HG02981 (cell line): ENCODE data around the gene PLBD2.

ENCODE experiments used
- ATAC-seq: cut with Tn5 transposase; IDR thresholded peaks from one replicate; pipeline ENCODE4 v1.9.1; 2021; ENCODE audit warnings: mild to moderate bottlenecking, moderate library complexity; ENCODE audit not compliant: unreplicated experiment

Gene PLBD2, protein sequence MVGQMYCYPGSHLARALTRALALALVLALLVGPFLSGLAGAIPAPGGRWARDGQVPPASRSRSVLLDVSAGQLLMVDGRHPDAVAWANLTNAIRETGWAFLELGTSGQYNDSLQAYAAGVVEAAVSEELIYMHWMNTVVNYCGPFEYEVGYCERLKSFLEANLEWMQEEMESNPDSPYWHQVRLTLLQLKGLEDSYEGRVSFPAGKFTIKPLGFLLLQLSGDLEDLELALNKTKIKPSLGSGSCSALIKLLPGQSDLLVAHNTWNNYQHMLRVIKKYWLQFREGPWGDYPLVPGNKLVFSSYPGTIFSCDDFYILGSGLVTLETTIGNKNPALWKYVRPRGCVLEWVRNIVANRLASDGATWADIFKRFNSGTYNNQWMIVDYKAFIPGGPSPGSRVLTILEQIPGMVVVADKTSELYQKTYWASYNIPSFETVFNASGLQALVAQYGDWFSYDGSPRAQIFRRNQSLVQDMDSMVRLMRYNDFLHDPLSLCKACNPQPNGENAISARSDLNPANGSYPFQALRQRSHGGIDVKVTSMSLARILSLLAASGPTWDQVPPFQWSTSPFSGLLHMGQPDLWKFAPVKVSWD

DNA sequence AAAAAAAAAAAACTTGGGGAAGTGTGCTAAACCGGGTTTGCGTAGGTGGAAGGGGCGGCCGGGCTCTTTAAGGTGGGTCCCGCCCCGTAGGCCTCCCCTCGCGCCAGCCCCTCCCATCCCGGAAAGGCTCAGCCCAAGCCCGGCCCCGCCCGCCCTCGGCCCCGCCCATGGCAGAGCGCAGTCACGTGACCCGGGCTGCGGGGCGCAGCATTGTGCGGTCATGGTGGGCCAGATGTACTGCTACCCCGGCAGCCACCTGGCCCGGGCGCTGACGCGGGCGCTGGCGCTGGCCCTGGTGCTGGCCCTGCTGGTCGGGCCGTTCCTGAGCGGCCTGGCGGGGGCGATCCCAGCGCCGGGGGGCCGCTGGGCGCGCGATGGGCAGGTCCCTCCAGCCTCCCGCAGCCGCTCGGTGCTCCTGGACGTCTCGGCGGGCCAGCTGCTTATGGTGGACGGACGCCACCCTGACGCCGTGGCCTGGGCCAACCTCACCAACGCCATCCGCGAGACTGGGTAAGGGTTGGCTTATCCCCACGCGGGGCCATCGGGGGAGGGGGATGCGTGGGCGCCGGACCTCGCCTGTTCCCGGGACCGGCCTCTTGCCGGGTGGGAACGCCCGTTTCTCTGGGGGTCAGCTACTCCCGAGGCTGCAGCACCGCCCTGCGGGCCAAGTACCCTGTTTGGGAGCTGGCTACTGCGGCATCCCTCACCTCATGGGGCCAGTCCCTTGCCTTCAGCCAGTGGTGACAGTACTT lies at the start of gene PLBD2:
Gene PLBD2 (plus strand): TSS at position 207 of the 752 bp plus-strand sequence. CDS start 14 bp downstream, at position 221.
- peak; percentile 92 for ATAC-seq

DNA sequence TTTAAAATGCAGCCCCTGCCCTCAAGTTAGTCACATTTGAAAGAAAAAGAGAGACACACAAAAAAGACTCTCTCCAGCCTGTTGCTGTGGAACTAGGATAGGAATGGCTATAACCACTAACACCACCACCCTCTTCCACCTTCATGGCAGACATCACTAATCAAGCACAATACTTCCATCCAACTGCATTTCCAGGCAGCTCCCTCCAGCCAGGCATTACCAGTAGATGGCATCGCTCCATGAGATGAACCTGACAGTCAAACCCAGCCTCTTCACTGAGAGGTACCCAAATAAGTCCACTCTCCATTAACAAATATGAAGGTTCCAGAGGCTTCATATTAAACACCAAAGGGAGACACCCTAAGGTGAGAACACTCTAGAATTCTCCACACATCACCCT lies 47.9 kb upstream of the PLBD2 start:
- no peak for ATAC-seq

DNA sequence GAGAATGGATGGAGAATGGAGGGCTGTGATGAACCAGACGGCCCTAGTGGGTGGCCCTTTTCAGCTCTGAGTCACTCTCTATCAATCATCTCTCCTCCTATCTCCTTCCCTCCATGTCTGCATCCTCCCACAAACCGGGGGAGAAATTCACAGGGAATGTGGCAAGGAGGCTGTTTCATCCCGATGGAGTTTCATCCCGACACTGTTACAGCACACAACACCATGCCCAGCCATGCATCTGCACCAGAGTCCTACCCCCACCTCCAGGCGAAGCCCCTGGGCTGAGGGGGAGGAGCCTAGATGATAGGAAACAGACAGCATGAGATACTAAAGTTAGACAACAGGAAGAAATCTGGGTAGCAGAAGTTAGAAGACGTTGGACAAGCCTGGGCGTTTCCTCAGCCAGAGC lies 44.3 kb upstream of the PLBD2 start:
- ATAC-seq = no peak

DNA sequence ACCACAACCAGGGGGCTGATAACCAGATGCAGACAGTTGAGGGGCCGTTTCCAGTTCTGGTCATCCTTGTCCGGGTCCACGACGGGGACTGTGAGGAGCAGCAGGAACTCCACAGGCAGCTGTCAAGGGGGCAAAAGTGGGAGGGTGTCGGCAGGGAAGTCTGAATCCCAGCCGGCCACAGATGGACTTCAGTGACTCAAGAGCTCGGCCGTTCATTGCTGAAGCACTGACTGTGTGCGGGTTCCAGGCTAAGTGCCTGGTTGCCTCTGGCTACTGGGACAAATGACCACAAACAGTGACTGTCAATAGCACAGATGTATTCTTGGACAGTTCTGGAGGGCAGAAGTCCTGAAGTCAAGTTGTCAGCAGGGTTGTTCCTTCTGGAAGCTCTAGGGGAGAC lies 43.0 kb upstream of the PLBD2 start:
- ATAC-seq = no peak

DNA sequence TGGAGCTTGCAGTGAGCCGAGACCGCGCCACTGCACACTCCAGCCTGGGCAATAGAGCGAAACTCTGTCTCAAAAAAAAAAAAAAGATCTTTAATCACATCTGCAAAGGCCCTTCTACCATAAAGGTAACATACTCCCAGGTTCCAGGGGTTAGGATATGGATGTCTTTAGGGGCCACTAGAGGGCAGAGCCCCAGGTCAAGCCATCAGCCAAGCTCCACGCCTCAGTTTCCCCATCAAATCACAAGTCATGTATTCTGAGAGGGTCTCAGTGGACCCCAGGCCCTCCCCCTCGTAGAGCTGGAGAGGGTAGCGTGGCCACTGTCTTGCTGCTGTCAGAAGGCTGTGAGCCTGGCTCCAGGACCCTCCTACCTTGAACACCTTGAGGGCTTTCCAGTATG lies 42.2 kb upstream of the PLBD2 start:
- ATAC-seq = no peak

DNA sequence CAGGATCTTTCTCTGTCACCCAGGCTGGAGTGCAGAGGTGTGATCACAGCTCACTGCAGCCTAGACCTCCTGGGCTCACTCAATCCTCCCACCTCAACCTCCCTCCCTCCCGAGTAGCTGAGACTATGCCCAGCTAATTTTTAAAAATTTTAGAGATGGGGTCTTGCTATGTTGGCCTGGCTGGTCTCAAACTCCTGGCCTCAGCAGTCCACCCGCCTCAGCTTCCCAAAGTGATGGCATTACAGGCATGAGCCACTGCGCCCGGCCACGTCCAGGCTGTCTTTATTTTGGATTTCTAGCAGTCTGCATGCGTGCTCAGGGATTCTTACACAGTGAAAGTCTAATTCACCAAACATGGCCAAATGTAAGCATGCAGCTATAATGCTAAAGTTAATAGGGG lies 41.3 kb upstream of the PLBD2 start:
- ATAC-seq = no peak

DNA sequence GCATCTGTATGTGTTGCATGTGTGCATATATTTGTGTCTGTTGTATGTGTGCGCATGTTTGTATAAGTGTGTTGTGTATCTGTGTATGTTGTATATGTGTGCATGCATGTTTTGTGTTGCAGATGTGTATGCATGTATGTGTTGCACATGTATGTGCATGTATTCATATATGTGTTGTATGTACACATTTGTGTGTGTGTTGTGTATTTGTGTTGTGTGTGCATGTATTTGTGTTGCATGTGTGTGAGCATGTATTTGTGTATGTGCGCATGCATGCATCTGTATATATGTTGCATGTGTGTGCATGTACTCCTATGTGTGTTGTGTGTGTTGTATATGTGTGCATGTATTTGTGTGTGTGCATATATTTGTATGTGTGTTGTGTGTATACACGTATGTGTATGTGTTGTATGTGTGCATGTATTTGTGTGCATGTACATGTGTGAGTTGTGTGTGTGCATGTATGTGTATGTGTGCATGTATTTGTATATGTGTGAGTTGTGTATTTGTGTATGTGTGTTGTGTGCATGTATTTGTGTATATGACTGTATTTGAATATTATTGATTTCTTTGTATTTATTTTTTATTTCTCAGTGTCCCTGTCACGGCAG lies 40.2 kb upstream of the PLBD2 start:
- ATAC-seq = no peak

DNA sequence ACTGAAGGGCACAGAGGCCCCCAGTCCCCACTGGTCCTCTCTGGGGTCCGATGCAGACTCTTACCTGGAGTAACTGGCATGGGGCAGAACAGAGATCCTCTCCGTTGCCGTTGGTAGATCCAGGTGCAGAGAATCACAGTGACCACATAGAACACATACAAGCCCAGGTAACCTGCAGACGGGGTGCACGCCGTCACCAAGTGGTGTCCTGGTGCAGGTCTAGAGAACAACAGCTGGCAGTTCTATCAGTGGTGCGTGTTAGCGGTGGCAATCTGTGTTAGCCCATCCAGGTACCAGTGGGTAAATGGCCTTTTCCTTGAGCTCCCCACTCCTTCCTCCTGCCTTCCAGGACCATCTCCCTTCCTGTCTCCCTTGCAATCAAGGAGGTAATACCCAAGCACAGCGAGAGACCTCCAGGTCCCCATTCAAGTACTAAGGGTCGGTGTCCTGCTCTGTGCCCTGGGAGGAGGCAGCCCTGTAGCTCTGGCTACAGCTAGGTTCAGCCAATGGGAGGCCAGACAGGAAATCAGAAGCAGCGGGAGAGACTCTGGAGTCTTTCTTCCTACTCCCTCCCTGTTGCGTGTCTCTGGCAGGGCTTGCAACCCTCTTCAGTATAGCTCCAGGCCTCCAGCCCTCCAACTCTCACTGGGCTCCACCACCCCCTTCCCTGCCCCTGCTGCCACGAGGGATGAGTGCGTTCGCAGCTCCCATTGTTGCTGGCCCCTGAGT lies 39.3 kb upstream of the PLBD2 start:
- ATAC-seq = no peak

DNA sequence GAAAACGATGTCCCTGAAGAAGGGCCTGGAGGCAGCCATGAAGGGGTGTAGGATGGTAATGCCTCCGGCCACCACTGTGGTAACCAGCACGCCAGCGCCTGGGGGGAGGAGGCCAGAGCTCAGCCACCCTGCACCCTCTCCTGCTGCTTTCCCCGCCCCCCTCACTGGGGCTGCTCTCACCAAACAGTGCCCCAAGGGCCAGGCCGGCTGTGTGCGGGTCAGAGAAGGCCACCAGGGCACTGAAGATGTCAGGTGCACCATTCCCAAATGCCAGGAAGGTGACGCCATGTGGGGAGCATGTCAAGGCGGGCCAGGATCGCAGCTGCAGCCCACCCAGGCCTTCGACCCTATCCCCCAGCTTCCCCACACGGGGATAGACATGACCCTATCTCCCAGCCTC lies 38.0 kb upstream of the PLBD2 start:
- no peak for ATAC-seq

DNA sequence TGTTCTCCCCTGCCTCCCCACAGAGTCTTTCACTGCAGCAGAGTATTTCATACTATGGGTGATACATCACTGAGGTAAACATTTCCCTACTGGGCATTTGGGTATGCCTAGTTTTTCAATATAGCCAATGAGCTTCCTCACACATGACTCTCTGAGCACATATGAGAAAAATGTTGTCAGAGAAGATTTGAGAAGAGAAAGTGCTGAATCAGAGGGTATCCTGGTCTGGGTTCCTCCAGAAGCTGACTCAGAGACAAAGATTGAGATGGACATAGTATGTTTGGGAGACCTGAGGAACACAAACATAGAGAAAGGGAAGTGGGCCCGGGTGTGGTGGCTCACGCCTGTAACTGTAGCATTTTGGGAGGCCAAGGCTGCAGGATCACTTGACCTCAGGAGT lies 36.0 kb upstream of the PLBD2 start:
- ATAC-seq = no peak

DNA sequence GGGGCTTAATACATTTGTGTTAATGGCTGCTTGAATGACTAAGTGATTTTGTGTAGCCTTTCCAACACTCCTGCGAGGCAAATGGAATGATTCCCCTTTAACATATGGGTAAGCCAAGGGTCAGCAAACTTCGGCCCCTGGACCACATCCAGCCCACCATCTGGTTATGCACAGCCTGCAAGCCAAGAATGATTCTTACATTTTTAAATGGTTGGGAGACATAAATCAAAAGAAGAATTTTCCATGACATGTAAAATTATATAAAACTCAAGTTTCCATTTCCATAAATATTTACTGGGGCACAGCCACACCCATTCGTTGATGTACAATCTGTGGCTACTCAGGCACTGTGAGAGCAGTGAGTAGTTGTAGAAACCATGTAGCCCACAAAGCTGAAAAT lies 32.5 kb upstream of the PLBD2 start:
- no peak for ATAC-seq

DNA sequence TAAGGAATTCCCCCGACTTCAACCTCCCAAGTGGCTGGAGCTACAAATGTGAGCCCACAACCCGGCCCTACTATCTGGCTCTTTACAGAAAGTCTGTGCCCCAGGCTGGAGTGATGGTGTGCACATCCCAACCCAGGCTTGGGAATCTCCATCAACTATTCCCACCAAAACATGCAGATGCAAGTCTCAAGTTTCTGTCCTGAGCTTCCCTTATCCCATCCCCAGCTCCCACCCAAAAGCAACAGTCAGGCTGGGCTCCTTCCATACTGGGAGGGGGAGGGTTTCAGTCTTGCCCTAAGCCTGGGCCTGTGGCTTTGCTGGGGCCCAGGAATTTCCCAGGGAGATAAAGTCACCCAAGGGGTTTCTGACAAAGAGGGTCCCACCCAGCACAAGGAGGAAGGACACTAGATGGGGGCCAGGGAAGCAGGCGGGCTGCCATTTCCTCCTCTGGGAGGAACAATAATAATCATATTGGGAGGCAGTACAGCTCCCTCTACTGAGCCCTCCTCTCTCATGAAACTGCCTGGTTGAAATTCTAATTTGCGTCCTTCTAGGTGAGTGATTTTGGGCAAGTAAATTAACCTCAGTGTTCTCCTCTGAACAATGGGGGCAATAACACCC lies 31.5 kb upstream of the PLBD2 start:
- no peak for ATAC-seq

DNA sequence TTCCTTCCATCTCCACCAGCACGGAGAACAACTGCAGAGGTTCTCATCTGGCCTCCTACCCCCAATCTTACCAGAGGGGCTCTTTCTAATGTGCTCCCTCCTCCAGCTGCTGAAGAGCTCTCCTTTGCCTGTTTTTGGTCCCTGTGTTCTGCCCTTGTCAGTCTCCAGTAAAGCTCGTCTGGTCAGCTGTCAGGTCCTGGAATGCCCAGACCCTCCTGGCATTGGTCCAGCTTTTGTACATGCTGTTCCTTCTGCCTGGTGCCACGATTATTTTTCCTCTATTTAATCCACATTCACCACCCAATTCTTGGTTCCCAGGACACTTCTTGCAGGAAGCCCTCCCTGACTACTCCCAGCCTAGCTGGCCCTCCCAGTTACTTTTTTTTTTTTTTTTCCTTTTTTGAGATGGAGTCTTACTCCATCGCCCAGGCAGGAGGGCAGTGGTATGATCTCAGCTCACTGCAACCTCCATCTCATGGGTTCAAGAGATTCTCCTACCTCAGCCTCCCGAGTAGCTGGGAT lies 30.0 kb upstream of the PLBD2 start:
- no peak for ATAC-seq

DNA sequence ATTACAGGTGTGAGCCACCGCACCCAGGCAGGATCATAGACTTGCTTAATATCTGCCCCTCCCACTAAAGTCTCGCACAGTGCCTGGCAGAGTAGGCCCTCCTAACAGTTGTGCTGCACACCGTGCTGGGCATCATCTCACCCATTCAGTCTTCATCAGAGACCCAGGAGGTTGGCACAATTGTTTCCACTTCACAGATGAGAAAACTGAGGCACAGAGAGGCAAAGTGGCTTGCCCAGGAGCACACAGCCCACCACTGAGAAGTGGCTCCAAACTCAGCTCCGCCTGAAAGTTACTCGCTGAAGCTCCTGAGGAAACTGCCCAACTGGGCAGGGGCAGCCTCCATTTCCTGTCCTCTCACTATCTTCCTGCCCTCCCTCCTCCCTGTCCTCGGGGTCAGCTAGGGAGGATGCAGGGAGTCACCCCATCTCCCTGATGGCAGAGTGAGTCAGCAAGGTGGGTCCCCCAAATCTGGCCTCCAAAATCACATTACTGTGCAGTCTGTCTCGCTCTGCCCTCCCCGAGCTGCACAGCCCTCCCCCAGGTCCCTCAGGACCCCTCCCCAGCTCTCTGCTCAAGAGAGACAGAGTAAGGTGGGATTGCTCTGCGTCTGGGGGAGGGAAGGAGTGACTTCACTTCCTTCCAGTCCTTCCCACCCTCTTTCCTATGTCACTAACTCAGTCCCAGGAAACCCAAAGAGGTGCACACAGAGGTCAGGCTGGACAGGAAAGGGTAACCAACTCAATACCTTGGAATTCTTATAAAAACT lies 29.2 kb upstream of the PLBD2 start:
- ATAC-seq = no peak

DNA sequence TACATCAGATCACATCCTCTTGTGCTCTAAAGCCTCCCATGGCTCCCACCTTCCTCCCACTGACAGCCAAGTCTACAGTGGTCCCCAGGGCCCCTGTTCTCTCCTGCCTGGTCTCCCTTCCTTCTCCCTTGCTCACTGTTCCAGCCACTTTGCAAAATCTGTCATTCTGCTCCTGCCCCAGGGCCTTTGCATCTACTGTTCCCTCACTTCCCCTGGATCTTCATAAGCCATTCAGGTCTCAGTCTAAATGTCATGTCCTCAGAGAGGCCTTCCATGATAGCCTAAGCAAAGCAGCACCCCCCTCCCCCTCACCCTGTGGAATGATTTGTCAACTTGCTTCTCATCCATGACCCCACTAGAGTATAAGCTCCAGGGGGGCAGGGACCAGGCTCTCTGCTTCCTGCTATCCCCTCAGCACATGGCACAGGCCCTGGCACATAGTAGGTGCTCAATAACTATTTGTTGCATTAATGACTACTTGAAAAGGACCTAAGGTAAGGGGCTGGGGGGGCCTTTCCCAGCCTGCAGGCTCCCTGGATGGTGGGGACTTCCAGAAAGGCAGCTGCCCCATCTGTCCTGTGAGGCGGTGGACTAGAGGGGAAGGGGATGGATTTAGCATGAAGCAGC lies 28.5 kb upstream of the PLBD2 start:
- ATAC-seq = no peak

DNA sequence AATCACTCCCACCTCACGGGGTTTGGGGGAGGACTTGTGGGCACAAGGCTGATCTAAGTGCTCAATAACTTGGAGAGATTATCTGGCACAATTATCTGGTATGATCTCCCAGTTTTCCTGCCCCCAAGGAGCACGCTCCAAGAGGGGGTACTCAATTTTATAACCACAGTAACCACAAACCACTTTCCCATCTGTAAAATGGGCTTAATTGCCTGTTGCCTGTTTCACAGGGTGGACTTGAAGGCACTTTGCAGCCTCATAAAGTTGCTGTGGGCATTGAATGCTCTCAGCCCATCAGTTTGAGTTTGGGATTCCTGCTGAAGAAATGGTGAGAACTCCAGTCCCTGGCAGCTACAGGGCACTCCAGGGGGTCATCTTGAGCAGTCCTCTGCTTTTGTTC lies 27.9 kb upstream of the PLBD2 start:
- ATAC-seq = no peak

DNA sequence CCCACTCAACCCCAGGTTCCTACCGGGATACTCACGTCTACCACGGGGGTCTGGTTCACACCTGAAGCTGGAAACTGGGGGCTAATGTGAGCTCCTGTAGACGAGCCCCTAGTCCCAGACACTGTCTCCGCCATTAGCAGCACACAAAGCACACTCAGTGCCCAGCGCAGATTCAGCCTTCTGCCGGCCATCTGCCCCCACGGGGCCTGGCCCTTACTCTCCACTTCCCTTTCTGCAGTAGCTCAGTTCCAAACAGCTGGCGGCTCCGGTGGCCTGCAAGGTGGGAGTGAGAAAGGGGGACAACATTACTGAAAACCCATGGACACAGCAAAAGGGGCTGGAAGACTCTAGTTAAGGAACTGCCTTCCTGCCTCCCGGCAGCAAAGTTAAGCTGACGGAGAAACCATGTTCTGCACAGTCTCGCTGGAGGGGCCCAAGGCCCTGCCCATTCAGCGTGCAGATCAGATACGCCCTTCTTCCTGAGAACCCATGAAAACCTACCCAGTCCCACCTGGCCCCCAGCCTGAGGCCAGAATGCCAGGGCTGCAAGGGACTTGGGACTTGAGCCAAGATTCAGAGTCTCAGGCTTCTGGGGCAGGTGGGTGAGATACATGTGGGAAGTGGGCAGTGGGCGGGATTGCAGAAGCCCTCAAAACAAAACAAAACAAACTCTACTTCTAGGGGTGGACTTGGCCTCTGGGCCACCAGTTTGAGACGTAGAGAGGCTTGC lies 25.5 kb upstream of the PLBD2 start:
- ATAC-seq = no peak

DNA sequence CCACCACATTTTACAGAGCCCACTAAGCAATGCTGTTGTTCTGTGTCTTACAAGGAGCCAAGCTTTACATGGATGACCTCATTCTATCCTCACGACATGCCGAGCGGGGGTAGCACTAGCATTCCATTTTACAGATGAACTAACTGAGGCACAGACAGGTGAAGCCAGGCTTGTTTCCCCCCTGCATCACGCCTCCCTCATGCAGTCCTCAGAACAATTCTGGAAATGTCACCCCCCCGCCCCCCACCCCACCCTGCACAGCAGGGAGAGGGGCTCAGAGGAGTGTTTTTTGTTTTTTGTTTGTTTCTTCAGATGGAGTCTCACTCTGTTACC lies 25.0 kb upstream of the PLBD2 start:
- no peak for ATAC-seq
